ENCODE measurements around the gene KCTD12.
"Not testable (repeated sequence)": the region's sequence is repeated elsewhere in the genome, so short reads cannot be mapped to it uniquely, and the experiment has no call there.

KCTD12 gene

DNA sequence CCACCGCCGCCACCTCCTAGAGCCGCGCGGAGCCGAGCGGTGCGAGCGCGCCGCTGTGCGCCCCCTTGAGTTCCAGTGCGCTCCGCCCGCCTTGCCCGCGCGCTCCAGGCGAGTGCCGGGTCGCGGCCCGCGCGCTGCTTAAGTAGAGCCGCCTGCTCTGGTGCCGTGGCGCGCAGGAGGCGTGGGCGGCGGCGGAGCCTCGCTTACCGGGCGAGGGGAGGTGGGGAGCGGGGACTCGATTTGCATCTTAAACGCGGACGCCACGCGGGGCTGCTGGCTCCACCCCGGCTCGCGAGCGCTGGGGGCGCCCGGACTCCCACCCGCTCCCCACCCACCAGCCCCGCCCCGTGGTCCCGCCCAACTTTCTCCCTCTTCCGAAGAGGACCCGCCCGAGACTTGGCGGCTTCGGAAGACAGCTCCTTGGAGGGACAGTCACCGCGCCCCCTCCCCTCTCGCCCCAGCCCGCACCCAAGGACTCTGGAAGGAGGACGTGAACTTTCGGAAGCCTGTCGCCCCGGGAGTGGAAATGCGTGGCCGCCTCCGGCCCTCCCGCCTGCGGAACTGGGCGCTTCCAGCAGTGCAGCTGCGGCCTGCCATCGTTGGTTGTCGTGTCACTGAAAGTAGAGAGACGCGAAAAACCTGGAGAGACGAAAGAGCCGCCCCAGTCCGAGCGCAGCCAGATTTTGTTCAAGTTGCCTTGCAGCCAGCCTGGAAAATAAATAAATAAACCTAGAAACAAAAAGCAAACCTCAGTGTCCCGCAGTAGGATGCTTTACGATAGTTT, at the start of gene KCTD12:
TSS of gene KCTD12 (minus strand) at position 114 of the 784 bp plus-strand sequence. CDS start 257 bp downstream, outside the sequence.
- peak; percentile 65 to 74 for DNase-seq (ENCODE audit: low spot score in 2 of 2)
- Histone ChIP-seq H3K36me3 (replicated peaks) (no peaks in the 10 kb centered on the region), H3K4me3 (peak within 1 kb of the TSS; percentile 43), H3K27me3 (ENCODE audit: low read depth) (peaks cover 25% of the 10 kb centered on the region), H3K4me1 (no peaks in the 10 kb centered on the region), H3K9me3 (no peaks in the 10 kb centered on the region)
- in situ Hi-C loops (cut with MboI; ENCODE audit: low sequenced_read_pairs), result no loop called here

DNA sequence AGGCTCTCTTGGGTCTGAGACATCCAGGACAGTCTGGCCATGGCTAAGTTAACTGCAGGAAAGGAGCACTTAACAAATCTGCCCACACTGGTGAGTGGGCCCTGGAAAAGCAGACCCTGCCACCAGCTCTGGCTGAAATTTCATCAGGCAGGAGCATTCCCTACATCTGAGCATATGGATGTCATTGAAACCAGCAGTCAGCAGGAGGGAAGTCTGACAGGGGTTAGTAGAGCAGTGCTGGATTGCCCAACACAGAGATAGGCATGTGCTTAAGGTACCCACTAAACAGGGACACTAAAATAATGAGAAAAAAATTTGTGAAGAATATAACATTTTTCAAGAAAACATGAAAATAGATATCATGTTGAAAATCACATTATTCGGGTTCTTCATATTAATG, 48.5 kb upstream of the KCTD12 start:
- H3K4me1 ChIP-seq, result no peaks in the 10 kb centered on the region
- in situ Hi-C loops (cut with MboI; ENCODE audit: low sequenced_read_pairs), result no loop called here
- no peaks in the 10 kb centered on the region for H3K27me3 ChIP-seq (ENCODE audit: low read depth)
- no peak overlapping the region for H3K4me3 ChIP-seq
- no peaks in the 10 kb centered on the region for H3K36me3 ChIP-seq (replicated peaks)
- H3K9me3 ChIP-seq, result no peaks in the 10 kb centered on the region
- no peak for DNase-seq (ENCODE audit: low spot score in 2 of 2)

DNA sequence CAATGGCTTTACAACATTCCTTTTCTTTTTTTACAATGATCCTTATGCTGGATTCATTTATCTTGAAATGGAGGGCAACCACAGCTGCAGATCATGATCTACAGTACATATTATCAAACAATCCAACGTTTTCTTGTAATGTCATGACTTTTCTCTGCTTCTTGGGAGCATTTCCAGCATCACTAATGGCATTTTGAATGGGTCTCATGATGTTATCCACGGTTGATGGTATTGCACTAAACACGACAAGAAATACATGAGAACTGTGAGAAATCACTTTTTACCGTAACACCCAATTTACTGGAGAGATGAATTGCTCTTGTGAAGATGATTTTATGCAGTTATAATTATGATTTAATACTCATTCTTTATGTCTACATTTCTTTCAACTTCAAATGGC, 45.9 kb upstream of the KCTD12 start:
- Histone ChIP-seq H3K36me3 (replicated peaks) (no peaks in the 10 kb centered on the region), H3K4me1 (no peaks in the 10 kb centered on the region), H3K4me3 (no peak overlapping the region), H3K27me3 (ENCODE audit: low read depth) (no peaks in the 10 kb centered on the region), H3K9me3 (no peaks in the 10 kb centered on the region)
- DNase-seq (ENCODE audit: low spot score in 2 of 2), result no peak
- in situ Hi-C loops (cut with MboI; ENCODE audit: low sequenced_read_pairs), result no loop called here

DNA sequence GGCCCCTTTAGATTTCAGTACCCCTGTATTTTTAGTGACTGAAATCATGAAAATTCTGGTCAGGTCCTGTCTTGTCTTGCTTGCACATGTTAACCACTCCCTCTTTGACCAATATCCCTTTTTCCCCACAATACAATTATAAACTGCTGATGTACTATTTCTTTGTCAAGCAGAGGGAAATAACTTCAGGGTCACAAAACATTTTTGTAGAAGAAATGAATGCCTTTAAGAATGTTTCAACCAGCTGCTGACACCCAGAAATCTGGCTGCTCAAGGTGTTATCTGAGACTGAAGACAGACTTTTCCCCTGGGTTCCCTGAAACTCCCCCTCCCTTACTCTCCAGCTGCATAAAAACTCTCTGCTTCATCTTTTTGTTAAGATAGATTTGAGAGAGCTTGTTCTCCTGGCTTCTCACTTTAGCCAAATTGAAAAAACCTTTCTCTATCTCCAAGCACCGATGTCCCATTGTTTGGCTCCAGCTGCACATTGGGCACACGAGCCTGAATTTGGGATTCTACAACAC, 43.7 kb upstream of the KCTD12 start:
- H3K4me3 ChIP-seq, result no peak overlapping the region
- no peaks in the 10 kb centered on the region for H3K9me3 ChIP-seq
- in situ Hi-C loops (cut with MboI; ENCODE audit: low sequenced_read_pairs), result no loop called here
- no peaks in the 10 kb centered on the region for H3K4me1 ChIP-seq
- DNase-seq (ENCODE audit: low spot score in 2 of 2), result no peak
- H3K27me3 ChIP-seq (ENCODE audit: low read depth), result no peaks in the 10 kb centered on the region
- H3K36me3 ChIP-seq (replicated peaks), result no peaks in the 10 kb centered on the region

DNA sequence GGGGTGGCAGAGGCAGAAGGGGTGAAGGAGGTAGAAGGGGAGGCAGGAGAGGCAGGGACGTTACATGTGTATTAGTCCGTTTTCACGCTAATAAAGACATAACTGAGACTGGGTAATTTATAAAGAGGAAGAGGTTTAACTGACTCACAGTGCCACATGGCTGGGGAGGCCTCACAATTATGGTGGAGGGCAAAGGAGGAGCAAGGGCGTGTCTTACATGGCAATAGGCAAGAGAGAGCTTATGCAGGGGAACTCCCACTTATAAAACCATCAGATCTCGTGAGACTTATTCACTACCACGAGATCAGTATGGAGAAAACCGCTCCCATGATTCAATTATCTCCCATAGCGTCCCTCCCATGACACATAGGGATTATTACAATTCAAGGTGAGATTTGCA, 43.1 kb upstream of the KCTD12 start:
- no peak for DNase-seq (ENCODE audit: low spot score in 2 of 2)
- Histone ChIP-seq H3K9me3 (no peaks in the 10 kb centered on the region), H3K27me3 (ENCODE audit: low read depth) (no peaks in the 10 kb centered on the region), H3K4me1 (no peaks in the 10 kb centered on the region), H3K36me3 (replicated peaks) (no peaks in the 10 kb centered on the region), H3K4me3 (no peak overlapping the region)
- in situ Hi-C loops (cut with MboI; ENCODE audit: low sequenced_read_pairs), result no loop called here

DNA sequence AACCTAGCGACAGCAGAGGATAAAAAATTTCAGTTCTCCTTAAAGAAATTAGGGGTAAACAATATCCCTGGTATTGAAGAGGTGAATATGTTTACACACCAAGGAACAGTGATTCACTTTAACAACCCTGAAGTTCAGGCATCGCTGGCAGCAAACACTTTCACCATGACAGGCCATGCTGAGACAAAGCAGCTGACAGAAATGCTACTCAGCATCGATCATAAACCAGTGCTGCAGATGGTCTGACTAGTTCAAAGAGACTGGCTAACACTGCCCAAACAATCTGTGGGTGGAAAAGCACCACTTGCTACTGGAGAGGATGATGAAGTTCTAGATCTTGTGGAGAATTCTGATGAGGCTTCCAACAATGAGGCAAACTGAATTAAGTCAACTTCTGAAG, 42.3 kb upstream of the KCTD12 start:
- Histone ChIP-seq H3K4me1 (no peaks in the 10 kb centered on the region), H3K27me3 (ENCODE audit: low read depth) (no peaks in the 10 kb centered on the region), H3K36me3 (replicated peaks) (no peaks in the 10 kb centered on the region), H3K4me3 (no peak overlapping the region), H3K9me3 (no peaks in the 10 kb centered on the region)
- in situ Hi-C loops (cut with MboI; ENCODE audit: low sequenced_read_pairs), result no loop called here
- DNase-seq (ENCODE audit: low spot score in 2 of 2), result no peak

DNA sequence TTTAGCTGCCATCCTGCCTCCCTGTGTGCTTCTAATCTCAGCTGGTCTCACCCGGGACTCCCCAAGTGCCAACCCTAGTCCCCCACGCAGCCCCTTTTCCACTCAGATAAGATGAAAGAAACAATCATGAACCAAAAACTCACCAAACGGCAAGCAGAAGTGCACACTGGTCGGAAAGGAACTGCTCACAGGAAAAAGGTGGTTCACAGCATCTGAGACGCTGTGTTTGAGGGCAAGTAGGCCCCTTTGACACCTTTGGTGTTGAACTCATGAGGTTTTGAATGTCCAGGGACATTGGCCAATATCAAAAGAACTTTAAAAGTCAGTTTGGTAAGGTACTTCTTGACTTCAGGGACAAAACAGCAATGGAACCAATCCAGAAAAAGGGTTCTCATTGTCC, 41.8 kb upstream of the KCTD12 start:
- no peaks in the 10 kb centered on the region for H3K36me3 ChIP-seq (replicated peaks)
- no peak for DNase-seq (ENCODE audit: low spot score in 2 of 2)
- in situ Hi-C loops (cut with MboI; ENCODE audit: low sequenced_read_pairs), result no loop called here

DNA sequence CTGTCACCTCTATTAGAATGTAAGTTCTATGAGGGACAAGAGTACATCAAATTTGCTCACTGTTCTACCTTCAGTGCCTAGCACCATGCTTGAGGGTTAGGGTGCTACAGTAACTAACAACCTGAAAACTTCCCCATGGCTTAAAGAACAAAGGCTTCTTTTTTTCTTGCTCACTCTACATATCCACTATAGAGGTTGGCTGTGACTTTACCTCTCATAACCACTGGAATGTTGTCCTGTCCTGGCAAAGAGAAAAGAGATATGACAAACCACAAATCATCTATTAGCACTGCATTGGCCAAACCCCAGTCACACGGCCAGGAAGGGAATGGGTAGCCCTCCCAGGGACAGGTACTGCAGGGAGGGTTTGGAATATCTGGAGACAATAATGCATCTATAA, 38.9 kb upstream of the KCTD12 start:
- no peaks in the 10 kb centered on the region for H3K36me3 ChIP-seq (replicated peaks)
- H3K4me1 ChIP-seq, result no peaks in the 10 kb centered on the region
- no peak overlapping the region for H3K4me3 ChIP-seq
- H3K9me3 ChIP-seq, result no peaks in the 10 kb centered on the region
- H3K27me3 ChIP-seq (ENCODE audit: low read depth), result no peaks in the 10 kb centered on the region
- DNase-seq (ENCODE audit: low spot score in 2 of 2), result no peak
- in situ Hi-C loops (cut with MboI; ENCODE audit: low sequenced_read_pairs), result no loop called here

More for the DNA sequence above, 41.8 kb upstream of the KCTD12 start:
- Histone ChIP-seq H3K4me1 (no peaks in the 10 kb centered on the region), H3K27me3 (ENCODE audit: low read depth) (no peaks in the 10 kb centered on the region), H3K9me3 (no peaks in the 10 kb centered on the region), H3K4me3 (no peak overlapping the region)

DNA sequence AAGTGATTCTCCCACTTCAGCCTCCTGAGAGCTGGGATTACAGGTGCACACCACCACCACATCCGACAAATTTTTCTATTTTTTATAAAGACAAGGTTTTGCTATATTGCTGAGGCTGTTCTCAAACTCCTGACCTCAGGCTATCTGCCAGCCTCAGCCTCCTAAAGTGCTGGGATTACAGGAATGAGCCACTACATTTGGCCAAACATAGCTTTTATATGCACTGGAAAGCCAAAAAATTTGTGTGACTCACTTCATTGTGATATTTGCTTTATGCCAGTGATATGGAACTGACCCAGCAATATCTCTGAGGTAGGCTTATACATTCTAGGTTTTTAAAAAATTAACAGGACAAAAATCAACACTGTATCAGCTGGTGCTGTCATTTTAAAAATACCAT, 35.3 kb upstream of the KCTD12 start:
- no peak overlapping the region for H3K4me3 ChIP-seq
- no peaks in the 10 kb centered on the region for H3K9me3 ChIP-seq
- no peaks in the 10 kb centered on the region for H3K27me3 ChIP-seq (ENCODE audit: low read depth)
- no peaks in the 10 kb centered on the region for H3K36me3 ChIP-seq (replicated peaks)
- H3K4me1 ChIP-seq, result no peaks in the 10 kb centered on the region
- no peak for DNase-seq (ENCODE audit: low spot score in 2 of 2)
- in situ Hi-C loops (cut with MboI; ENCODE audit: low sequenced_read_pairs), result loop anchor here (25.0 kb wide), 3 partner anchors 434 to 1234 kb away; no protein-coding TSS in a partner anchor

DNA sequence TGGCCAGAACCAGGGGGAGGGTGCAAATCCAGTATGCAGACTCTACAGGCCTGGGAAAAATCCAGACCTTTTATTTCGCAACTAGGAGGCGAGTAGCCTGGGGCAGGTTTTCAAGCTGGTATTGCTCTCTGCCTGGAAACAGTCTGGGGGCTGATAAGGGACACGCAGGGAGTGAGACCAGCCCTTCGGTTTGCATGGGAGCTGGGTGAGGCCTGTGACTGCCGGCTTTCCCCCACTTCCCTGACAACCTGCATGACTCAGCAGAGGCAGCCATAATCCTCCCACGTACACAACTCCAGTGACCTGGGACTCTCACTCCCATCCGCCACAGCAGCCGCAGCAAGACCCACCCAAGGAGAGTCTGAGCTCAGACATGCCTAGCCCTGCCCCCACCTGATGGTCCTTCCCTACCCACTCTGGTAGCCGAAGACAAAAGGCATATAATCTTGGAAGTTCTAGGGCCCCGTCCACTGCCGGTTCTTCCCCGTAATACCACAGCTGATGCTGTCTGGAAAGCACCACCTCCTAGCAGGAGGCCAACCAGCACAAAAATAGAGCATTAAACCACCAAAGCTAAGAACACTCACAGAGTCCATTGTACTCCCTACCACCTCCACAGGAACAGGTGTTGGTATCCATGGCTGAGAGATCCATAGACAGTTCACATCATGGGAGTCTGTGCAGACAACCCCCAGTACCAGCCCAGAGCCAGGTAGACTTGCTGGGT, 31.7 kb upstream of the KCTD12 start:
- DNase-seq (ENCODE audit: low spot score in 2 of 2); H3K4me1 ChIP-seq; H3K4me3 ChIP-seq; H3K9me3 ChIP-seq; H3K27me3 ChIP-seq (ENCODE audit: low read depth); H3K36me3 ChIP-seq (replicated peaks): not testable (repeated sequence)
- in situ Hi-C loops (cut with MboI; ENCODE audit: low sequenced_read_pairs), result loop anchor here (25.0 kb wide), 3 partner anchors 431 to 1231 kb away; no protein-coding TSS in a partner anchor

DNA sequence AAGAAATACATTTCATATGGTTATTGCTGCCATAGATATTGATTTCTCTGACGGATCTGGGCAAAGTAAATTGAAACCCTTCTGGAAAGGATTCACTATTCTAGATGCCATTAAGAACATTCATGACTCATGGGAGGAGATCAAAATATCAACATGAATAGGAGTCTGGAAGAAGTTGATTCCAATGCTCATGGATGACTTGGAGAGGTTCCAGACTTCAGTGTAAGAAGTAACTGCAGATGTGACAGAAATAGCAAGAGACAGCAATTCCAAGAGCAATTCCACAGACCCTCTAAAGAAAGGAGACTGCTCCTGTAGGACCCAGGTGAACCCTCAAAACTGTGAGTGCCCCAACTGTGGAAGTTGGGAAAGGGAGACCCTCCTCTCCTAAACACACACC, 30.9 kb upstream of the KCTD12 start:
- no peaks in the 10 kb centered on the region; the same call in 1 of the 2 replicates for H3K9me3 ChIP-seq
- H3K27me3 ChIP-seq (ENCODE audit: low read depth), result no peaks in the 10 kb centered on the region
- DNase-seq (ENCODE audit: low spot score in 2 of 2), result no peak
- in situ Hi-C loops (cut with MboI; ENCODE audit: low sequenced_read_pairs), result loop anchor here (25.0 kb wide), 3 partner anchors 430 to 1230 kb away; no protein-coding TSS in a partner anchor
- no peak overlapping the region for H3K4me3 ChIP-seq
- H3K36me3 ChIP-seq (replicated peaks), result no peaks in the 10 kb centered on the region
- no peaks in the 10 kb centered on the region for H3K4me1 ChIP-seq

DNA sequence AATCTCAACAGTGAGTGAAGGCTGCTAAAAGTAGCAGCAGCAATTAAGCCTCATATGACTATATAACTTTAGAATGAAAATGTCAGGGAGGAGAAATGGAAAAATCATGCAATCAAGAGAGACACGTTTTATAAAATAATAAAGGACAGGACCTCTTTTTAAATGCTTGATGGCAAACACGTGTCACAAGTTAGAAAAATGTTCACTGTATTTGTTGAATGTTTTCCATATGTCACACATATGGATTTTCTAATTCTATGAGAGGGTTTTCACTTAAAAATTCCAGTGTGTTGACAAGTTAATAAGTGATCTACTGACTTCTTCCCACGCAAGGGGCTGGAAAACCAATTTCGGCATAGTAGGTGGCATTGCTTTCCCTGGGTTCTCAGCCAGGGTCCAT, 27.7 kb upstream of the KCTD12 start:
- Histone ChIP-seq H3K9me3 (no peaks in the 10 kb centered on the region; the same call in 1 of the 2 replicates), H3K4me1 (no peaks in the 10 kb centered on the region), H3K27me3 (ENCODE audit: low read depth) (no peaks in the 10 kb centered on the region), H3K4me3 (no peak overlapping the region), H3K36me3 (replicated peaks) (no peaks in the 10 kb centered on the region)
- DNase-seq (ENCODE audit: low spot score in 2 of 2), result no peak
- in situ Hi-C loops (cut with MboI; ENCODE audit: low sequenced_read_pairs), result loop anchor here (25.0 kb wide), 3 partner anchors 427 to 1227 kb away; no protein-coding TSS in a partner anchor

DNA sequence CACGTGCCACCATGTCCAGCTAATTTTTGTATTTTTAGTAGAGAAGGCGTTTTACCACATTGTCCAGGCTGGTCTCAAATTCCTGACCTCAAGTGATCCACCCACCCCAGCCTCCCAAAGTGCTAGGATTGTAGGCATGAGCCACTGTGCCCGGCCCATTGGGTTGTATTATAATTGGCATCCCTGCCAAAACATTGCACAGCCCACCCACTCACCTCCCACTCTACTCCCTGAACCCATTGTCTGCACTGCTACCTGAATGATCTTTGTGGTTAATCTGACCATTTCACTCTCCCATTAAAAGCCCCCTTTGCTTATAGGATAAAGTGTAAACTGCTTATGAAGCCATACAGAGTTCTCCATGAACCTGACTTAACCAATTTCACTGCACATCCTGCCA, 26.3 kb upstream of the KCTD12 start:
- Histone ChIP-seq H3K9me3 (no peaks in the 10 kb centered on the region; the same call in 1 of the 2 replicates), H3K4me1 (no peaks in the 10 kb centered on the region), H3K36me3 (replicated peaks) (no peaks in the 10 kb centered on the region), H3K27me3 (ENCODE audit: low read depth) (no peaks in the 10 kb centered on the region), H3K4me3 (no peak overlapping the region)
- DNase-seq (ENCODE audit: low spot score in 2 of 2), result no peak
- in situ Hi-C loops (cut with MboI; ENCODE audit: low sequenced_read_pairs), result loop anchor here (25.0 kb wide), 3 partner anchors 425 to 1225 kb away; no protein-coding TSS in a partner anchor

DNA sequence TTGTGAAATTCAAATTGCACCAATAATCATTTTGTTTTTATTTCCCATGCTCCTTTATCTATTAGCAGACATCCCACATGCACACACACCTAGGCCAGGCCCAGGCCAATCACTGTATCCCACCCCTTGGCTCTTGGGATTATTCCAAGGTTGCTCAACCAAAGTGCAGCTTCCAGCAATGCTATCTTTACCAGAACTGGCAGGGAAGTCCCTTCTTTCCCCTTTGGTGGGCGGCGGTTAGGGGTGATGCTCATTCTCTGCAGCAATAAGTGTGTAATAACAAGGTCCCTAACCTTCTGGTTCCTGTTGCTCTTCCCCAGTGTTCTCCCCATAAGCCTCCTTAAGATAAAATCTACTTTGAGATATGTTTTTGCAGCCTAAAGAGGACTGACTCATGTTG, 18.3 kb upstream of the KCTD12 start:
- no peak for DNase-seq (ENCODE audit: low spot score in 2 of 2)
- in situ Hi-C loops (cut with MboI; ENCODE audit: low sequenced_read_pairs), result loop anchor here (25.0 kb wide), 3 partner anchors 417 to 1217 kb away; no protein-coding TSS in a partner anchor
- Histone ChIP-seq H3K27me3 (ENCODE audit: low read depth) (peaks cover 22% of the 10 kb centered on the region), H3K9me3 (no peaks in the 10 kb centered on the region), H3K4me1 (no peaks in the 10 kb centered on the region), H3K4me3 (no peak overlapping the region), H3K36me3 (replicated peaks) (no peaks in the 10 kb centered on the region)
